BLaER1 treated with 17β-estradiol and CSF1 and Interleukin-3, amounts not matched to agents 10 nM and 100 nM (cell line): Measurements from ENCODE around the gene TMEM41A.

Source experiments
- H3K27ac ChIP-seq, 11 experiments: shearing (Covaris generic); formaldehyde crosslinking; 2 replicates each; pipeline ENCODE4 v1.8.1; 2022
- H3K27me3 ChIP-seq, 11 experiments: shearing (Covaris generic); formaldehyde crosslinking; 2 replicates each; pipeline ENCODE4 v1.8.1; 2022
- H3K36me3 ChIP-seq, 11 experiments: shearing (Covaris generic); formaldehyde crosslinking; 2 replicates each; pipeline ENCODE4 v1.8.1; 2022
- H3K4me1 ChIP-seq, 10 experiments: shearing (Covaris generic); formaldehyde crosslinking; 2 replicates each; pipeline ENCODE4 v1.8.1; 2022
- H3K4me2 ChIP-seq, 11 experiments: shearing (Covaris generic); formaldehyde crosslinking; 2 replicates each; pipeline ENCODE4 v1.8.1; 2022
- H3K4me3 ChIP-seq, 10 experiments: shearing (Covaris generic); formaldehyde crosslinking; 2 replicates each; pipeline ENCODE4 v1.8.1; 2022
- H3K9ac ChIP-seq, 11 experiments: shearing (Covaris generic); formaldehyde crosslinking; 2 replicates each; pipeline ENCODE4 v1.8.1; 2022
- H3K9me3 ChIP-seq, 11 experiments: shearing (Covaris generic); formaldehyde crosslinking; replicated peaks in 1 of 11; 2 replicates each; pipeline ENCODE4 v1.8.1; 2022
- H4K20me1 ChIP-seq, 11 experiments: shearing (Covaris generic); formaldehyde crosslinking; 2 replicates each; pipeline ENCODE4 v1.8.1; 2022
- Cebpa-rat ChIP-seq, 11 experiments: shearing (Covaris generic); IDR thresholded peaks; 2 replicates each; pipeline ENCODE4 v1.8.1; 2022

TMEM41A gene

GRCh38 chr3:185526349-185526951 is 27.6 kb upstream of the TMEM41A start:
- H3K4me2 ChIP-seq: no peak overlapping the region
- H4K20me1 ChIP-seq: no peaks in the 10 kb centered on the region
- H3K9ac ChIP-seq: no peak overlapping the region
- no peaks in the 10 kb centered on the region for H3K9me3 ChIP-seq
- no peak for TF ChIP-seq Cebpa-rat (IDR thresholded peaks at IDR 0.05)
- H3K4me3 ChIP-seq: no peak overlapping the region
- no peaks in the 10 kb centered on the region for H3K36me3 ChIP-seq
- no peaks in the 10 kb centered on the region for H3K27me3 ChIP-seq
- no peak overlapping the region for H3K27ac ChIP-seq
- H3K4me1 ChIP-seq: no peaks in the 10 kb centered on the region

- H3K9ac ChIP-seq: no peak overlapping the region
- no peaks in the 10 kb centered on the region for H3K9me3 ChIP-seq
- H3K36me3 ChIP-seq: no peaks in the 10 kb centered on the region
- H3K4me2 ChIP-seq: no peak overlapping the region
- H4K20me1 ChIP-seq: no peaks in the 10 kb centered on the region
- H3K4me1 ChIP-seq: no peaks in the 10 kb centered on the region
- no peak overlapping the region for H3K4me3 ChIP-seq
- H3K27me3 ChIP-seq: no peaks in the 10 kb centered on the region
- no peak overlapping the region for H3K27ac ChIP-seq
- no peak for TF ChIP-seq Cebpa-rat (IDR thresholded peaks at IDR 0.05)
Observed at GRCh38 chr3:185521349-185522138, 22.7 kb upstream of the TMEM41A start.

- H3K27me3 ChIP-seq: no peaks in the 10 kb centered on the region
- no peaks in the 10 kb centered on the region for H3K4me1 ChIP-seq
- H3K9ac ChIP-seq: no peak overlapping the region
- H3K36me3 ChIP-seq: no peaks in the 10 kb centered on the region
- no peaks in the 10 kb centered on the region for H3K9me3 ChIP-seq
- H4K20me1 ChIP-seq: no peaks in the 10 kb centered on the region
- no peak overlapping the region for H3K4me2 ChIP-seq
- no peak for TF ChIP-seq Cebpa-rat (IDR thresholded peaks at IDR 0.05)
- no peak overlapping the region for H3K4me3 ChIP-seq
- no peak overlapping the region for H3K27ac ChIP-seq
Observed at GRCh38 chr3:185519021-185519420, 20.2 kb upstream of the TMEM41A start.

GRCh38 chr3:185517387-185518130 is 18.7 kb upstream of the TMEM41A start:
- Histone ChIP-seq H3K27ac (no peak overlapping the region), H3K27me3 (no peaks in the 10 kb centered on the region), H3K4me3 (no peak overlapping the region), H4K20me1 (no peaks in the 10 kb centered on the region), H3K4me2 (no peak overlapping the region), H3K36me3 (no peaks in the 10 kb centered on the region), H3K9ac (no peak overlapping the region), H3K9me3 (no peaks in the 10 kb centered on the region), H3K4me1 (no peaks in the 10 kb centered on the region)
- TF ChIP-seq Cebpa-rat (IDR thresholded peaks at IDR 0.05): no peak

GRCh38 chr3:185511711-185512110 is 12.9 kb upstream of the TMEM41A start:
- Histone ChIP-seq H3K4me3 (no peak overlapping the region), H3K27ac (no peak overlapping the region), H4K20me1 (no peaks in the 10 kb centered on the region), H3K9me3 (no peaks in the 10 kb centered on the region), H3K4me2 (no peak overlapping the region), H3K27me3 (no peaks in the 10 kb centered on the region), H3K4me1 (no peaks in the 10 kb centered on the region), H3K9ac (no peak overlapping the region), H3K36me3 (no peaks in the 10 kb centered on the region)
- no peak for TF ChIP-seq Cebpa-rat (IDR thresholded peaks at IDR 0.05)

- Histone ChIP-seq H3K27me3 (no peaks in the 10 kb centered on the region), H3K36me3 (no peaks in the 10 kb centered on the region), H3K4me1 (no peaks in the 10 kb centered on the region), H3K9ac (no peak overlapping the region), H3K9me3 (no peaks in the 10 kb centered on the region), H3K4me2 (no peak overlapping the region), H3K27ac (no peak overlapping the region), H4K20me1 (no peaks in the 10 kb centered on the region), H3K4me3 (no peak overlapping the region)
- TF ChIP-seq Cebpa-rat (IDR thresholded peaks at IDR 0.05): no peak
Observed at GRCh38 chr3:185508335-185508991, 9.6 kb upstream of the TMEM41A start.

- H3K4me1 ChIP-seq: no peaks in the 10 kb centered on the region
- H3K36me3 ChIP-seq: no peaks in the 10 kb centered on the region
- H3K27me3 ChIP-seq: no peaks in the 10 kb centered on the region
- no peak overlapping the region for H3K27ac ChIP-seq
- H3K9ac ChIP-seq: no peak overlapping the region
- H4K20me1 ChIP-seq: no peaks in the 10 kb centered on the region
- no peaks in the 10 kb centered on the region for H3K9me3 ChIP-seq
- no peak for TF ChIP-seq Cebpa-rat (IDR thresholded peaks at IDR 0.05)
- H3K4me2 ChIP-seq: no peak overlapping the region
- H3K4me3 ChIP-seq: no peak overlapping the region
Observed at GRCh38 chr3:185507883-185508282, 9.0 kb upstream of the TMEM41A start.

GRCh38 chr3:185504636-185505035 is 5.8 kb upstream of the TMEM41A start:
- H3K4me2 ChIP-seq: no peak overlapping the region
- no peaks in the 10 kb centered on the region for H4K20me1 ChIP-seq
- H3K4me3 ChIP-seq: no peak overlapping the region
- no peaks in the 10 kb centered on the region for H3K36me3 ChIP-seq
- no peaks in the 10 kb centered on the region for H3K9me3 ChIP-seq
- no peak overlapping the region for H3K9ac ChIP-seq
- H3K27me3 ChIP-seq: no peaks in the 10 kb centered on the region
- no peak for TF ChIP-seq Cebpa-rat (IDR thresholded peaks at IDR 0.05)
- H3K27ac ChIP-seq: no peak overlapping the region
- no peaks in the 10 kb centered on the region for H3K4me1 ChIP-seq

- no peak for TF ChIP-seq Cebpa-rat (IDR thresholded peaks at IDR 0.05)
- peaks cover 0 to 1% (median 0%) of the 10 kb centered on the region in 11 experiments; a peak in 3 of 22 replicates for H4K20me1 ChIP-seq
- peaks cover 0 to 6% (median 0%) of the 10 kb centered on the region in 10 experiments; a peak in 5 of 20 replicates for H3K4me1 ChIP-seq
- H3K4me3 ChIP-seq: no peak overlapping the region
- no peaks in the 10 kb centered on the region for H3K9me3 ChIP-seq
- H3K27me3 ChIP-seq: no peaks in the 10 kb centered on the region
- no peak overlapping the region for H3K9ac ChIP-seq
- no peak overlapping the region for H3K27ac ChIP-seq
- no peak overlapping the region for H3K4me2 ChIP-seq
- H3K36me3 ChIP-seq: no peaks in the 10 kb centered on the region
Observed at GRCh38 chr3:185503521-185503920, 4.7 kb upstream of the TMEM41A start.
